Tibial nerve (tissue), 4 donors: ENCODE data around the gene NISCH.

ENCODE experiments used
- EP300 ChIP-seq, 2 donors: sonication (generic); formaldehyde crosslinking; IDR thresholded peaks; one replicate each; pipeline ENCODE4 v1.6.1; 2017; ENCODE audit warnings: antibody characterized with exemption in 2 of 2, mild to moderate bottlenecking in 1 of 2
- POLR2A ChIP-seq, 2 donors: fragments of 450-650 bp; IDR thresholded peaks; one replicate each; pipeline ENCODE4 v1.6.1; 2017; ENCODE audit warnings: antibody characterized with exemption in 2 of 2, mild to moderate bottlenecking in 2 of 2, moderate library complexity in 2 of 2
- TF ChIP-seq, protein P1 (sequence below), 5 experiments: fragments of 200-600 bp in 3 of 5; fragments of 450-650 bp in 2 of 5; sonication (generic) in 3 of 5; IDR thresholded peaks; one replicate each; pipeline ENCODE4 v1.5.1; 2016 to 2019; ENCODE audit warnings: antibody characterized with exemption in 5 of 5, mild to moderate bottlenecking in 3 of 5, moderate library complexity in 2 of 5

DNA sequence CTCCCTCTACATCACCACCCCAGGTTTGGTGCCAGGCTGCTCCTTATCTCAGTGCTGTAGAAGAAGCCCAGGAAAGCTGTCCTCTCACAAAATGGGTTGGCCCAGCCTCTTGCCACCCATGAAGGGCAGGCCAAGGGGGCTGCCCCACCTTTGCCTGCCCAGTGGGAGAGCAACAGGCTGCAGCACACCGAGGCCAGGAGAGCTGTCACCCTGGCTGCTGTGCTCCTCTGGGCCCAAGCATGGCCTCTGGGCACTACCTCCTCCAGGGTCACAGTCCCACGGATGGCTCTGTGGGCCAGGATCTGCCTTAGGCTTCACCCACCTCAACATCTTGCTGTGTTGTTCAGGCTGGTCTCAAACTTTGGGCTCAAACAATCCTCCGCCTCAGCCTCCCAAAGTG is 33.3 kb downstream of the NISCH start:
- TF ChIP-seq POLR2A (IDR thresholded peaks at IDR 0.05) (no peak), EP300 (IDR thresholded peaks at IDR 0.05) (no peak)
- TF ChIP-seq, protein P1, sequence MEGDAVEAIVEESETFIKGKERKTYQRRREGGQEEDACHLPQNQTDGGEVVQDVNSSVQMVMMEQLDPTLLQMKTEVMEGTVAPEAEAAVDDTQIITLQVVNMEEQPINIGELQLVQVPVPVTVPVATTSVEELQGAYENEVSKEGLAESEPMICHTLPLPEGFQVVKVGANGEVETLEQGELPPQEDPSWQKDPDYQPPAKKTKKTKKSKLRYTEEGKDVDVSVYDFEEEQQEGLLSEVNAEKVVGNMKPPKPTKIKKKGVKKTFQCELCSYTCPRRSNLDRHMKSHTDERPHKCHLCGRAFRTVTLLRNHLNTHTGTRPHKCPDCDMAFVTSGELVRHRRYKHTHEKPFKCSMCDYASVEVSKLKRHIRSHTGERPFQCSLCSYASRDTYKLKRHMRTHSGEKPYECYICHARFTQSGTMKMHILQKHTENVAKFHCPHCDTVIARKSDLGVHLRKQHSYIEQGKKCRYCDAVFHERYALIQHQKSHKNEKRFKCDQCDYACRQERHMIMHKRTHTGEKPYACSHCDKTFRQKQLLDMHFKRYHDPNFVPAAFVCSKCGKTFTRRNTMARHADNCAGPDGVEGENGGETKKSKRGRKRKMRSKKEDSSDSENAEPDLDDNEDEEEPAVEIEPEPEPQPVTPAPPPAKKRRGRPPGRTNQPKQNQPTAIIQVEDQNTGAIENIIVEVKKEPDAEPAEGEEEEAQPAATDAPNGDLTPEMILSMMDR (IDR thresholded peaks at IDR 0.05) = no peak
